Esophagus squamous epithelium (tissue), 5 donors: ENCODE data around the gene GSG1L. TPM values are rescaled to one million over a fixed set of nuclear protein-coding genes. Genes with fewer than 3 reads are reported as not detected.

ENCODE experiments used
- DNase-seq: peaks from one replicate; lab custom pipeline; 2025; lab: John Stamatoyannopoulos, UW
- H3K27ac ChIP-seq, 4 donors: fragments of 200-600 bp; sonication (generic); one replicate each; pipeline ENCODE4 v1.5.1; 2016 to 2019; ENCODE audit warnings: mild to moderate bottlenecking in 1 of 4
- H3K27me3 ChIP-seq, 4 donors: fragments of 200-600 bp; sonication (generic); 1 replicate in 3 of 4; 2 replicates in 1 of 4; pipeline versions ENCODE4 v1.5.1 to v1.6.0; 2017 to 2021; ENCODE audit warnings: antibody characterized with exemption in 1 of 4
- H3K36me3 ChIP-seq, 3 donors: fragments of 200-600 bp; sonication (generic); one replicate each; pipeline ENCODE4 v1.5.1; 2016 to 2019
- H3K4me1 ChIP-seq, 3 donors: fragments of 200-600 bp; sonication (generic); one replicate each; pipeline ENCODE4 v1.5.1; 2017 to 2019
- H3K4me3 ChIP-seq, 4 donors: fragments of 200-600 bp; sonication (generic); 1 replicate in 3 of 4; 2 replicates in 1 of 4; pipeline ENCODE4 v1.5.1; 2016 to 2019; ENCODE audit warnings: mild to moderate bottlenecking in 2 of 4, moderate library complexity in 1 of 4
- H3K9me3 ChIP-seq, 3 donors: fragments of 200-600 bp; sonication (generic); one replicate each; pipeline ENCODE4 v1.5.1; 2016 to 2019
- CTCF ChIP-seq, 6 experiments: fragments of 450-650 bp in 4 of 6; fragments of 200-600 bp in 2 of 6; sonication (generic) in 2 of 6; IDR thresholded peaks; one replicate each; pipeline ENCODE4 v1.5.1; 2016 to 2019; ENCODE audit warnings: antibody characterized with exemption in 6 of 6, mild to moderate bottlenecking in 4 of 6, moderate library complexity in 4 of 6
- POLR2A ChIP-seq, 4 donors: fragments of 450-650 bp; IDR thresholded peaks; one replicate each; pipeline ENCODE4 v1.6.1; 2017; ENCODE audit warnings: antibody characterized with exemption in 4 of 4, mild to moderate bottlenecking in 4 of 4, moderate library complexity in 3 of 4
- WGBS, 2 donors: methylation state at CpG; one replicate each; pipeline ENCODE4 v1.1.5; 2018; 5-methylcytosine and 5-hydroxymethylcytosine counted together
- intact Hi-C: fragments of 100-400 bp; cut with DNase I; formaldehyde crosslinking; loops from one replicate; pipeline ENCODE4 v1.15.0; 2022
- total RNA-seq, 4 donors: library from RNA; depleted of rRNA; stranded (reverse); fragments of >200 nt; gene quantifications; one replicate each; pipeline ENCODE4 v1.1.0, GENCODE V29; 2016
- donor health status: DM: yes; HTN: yes; CAD: no.

GSG1L gene
- total RNA-seq, 4 donors from 2014 or later, result under 0.01 to 0.21 TPM; not detected in 2

GRCh38 chr16:28104404-28104803 is 40.9 kb upstream of the GSG1L start:
- intact Hi-C loops, result no loop called here
- DNase-seq, result no peak
- Histone ChIP-seq H3K27ac (no peak overlapping the region), H3K4me3 (no peak overlapping the region), H3K36me3 (peaks cover 25 to 95% (median 65%) of the 10 kb centered on the region in 3 donors), H3K27me3 (no peaks in the 10 kb centered on the region), H3K9me3 (no peaks in the 10 kb centered on the region), H3K4me1 (peaks cover 5 to 62% (median 9%) of the 10 kb centered on the region in 3 donors)
- no peak for TF ChIP-seq POLR2A (IDR thresholded peaks at IDR 0.05)
- no peak for TF ChIP-seq CTCF (IDR thresholded peaks at IDR 0.05)
- WGBS, 2 donors, result 80 to 92% methylated on average over 1 to 12 of the region's 16 CpGs

GRCh38 chr16:28103516-28104170 is 40.1 kb upstream of the GSG1L start:
- intact Hi-C loops, result no loop called here
- TF ChIP-seq POLR2A (IDR thresholded peaks at IDR 0.05) (no peak), CTCF (IDR thresholded peaks at IDR 0.05) (no peak)
- Histone ChIP-seq H3K4me3 (no peak overlapping the region), H3K27ac (peak overlapping the region in 1 of 4 donors; percentile 52), H3K36me3 (peaks cover 25 to 100% (median 62%) of the 10 kb centered on the region in 3 donors), H3K4me1 (peaks cover 5 to 64% (median 9%) of the 10 kb centered on the region in 3 donors), H3K9me3 (no peaks in the 10 kb centered on the region), H3K27me3 (no peaks in the 10 kb centered on the region)
- no peak for DNase-seq
- 71 to 88% methylated on average over 10 to 11 of the region's 14 CpGs for WGBS, 2 donors

GRCh38 chr16:28101533-28101890 is 38.0 kb upstream of the GSG1L start:
- DNase-seq, result no peak
- TF ChIP-seq POLR2A (IDR thresholded peaks at IDR 0.05), result no peak
- TF ChIP-seq CTCF (IDR thresholded peaks at IDR 0.05), result no peak

GRCh38 chr16:28100810-28101532 is 37.5 kb upstream of the GSG1L start:
- Histone ChIP-seq H3K4me1 (peaks cover 0 to 50% (median 0%) of the 10 kb centered on the region in 3 donors), H3K4me3 (no peak overlapping the region), H3K36me3 (peaks cover 38 to 100% (median 53%) of the 10 kb centered on the region in 3 donors), H3K27me3 (no peaks in the 10 kb centered on the region), H3K27ac (no peak overlapping the region), H3K9me3 (no peaks in the 10 kb centered on the region)
- WGBS, 2 donors, result 83 to 100% methylated on average over 5 to 9 of the region's 14 CpGs
- TF ChIP-seq POLR2A (IDR thresholded peaks at IDR 0.05) (no peak), CTCF (IDR thresholded peaks at IDR 0.05) (no peak)
- no peak for DNase-seq
- intact Hi-C loops, result no loop called here

More at GRCh38 chr16:28101533-28101890, 38.0 kb upstream of the GSG1L start:
- intact Hi-C loops, result no loop called here
- H3K9me3 ChIP-seq, result no peaks in the 10 kb centered on the region
- H3K36me3 ChIP-seq, result peaks cover 38 to 100% (median 58%) of the 10 kb centered on the region in 3 donors
- no peaks in the 10 kb centered on the region for H3K27me3 ChIP-seq
- H3K4me3 ChIP-seq, result no peak overlapping the region
- no peak overlapping the region for H3K27ac ChIP-seq
- H3K4me1 ChIP-seq, result peaks cover 0 to 55% (median 0%) of the 10 kb centered on the region in 3 donors
- 95 to 100% methylated on average over 1 to 5 of the region's 6 CpGs for WGBS, 2 donors
